ENCODE results near the gene NDUFA7.
"Not testable (repeated sequence)": the region's sequence is repeated elsewhere in the genome, so short reads cannot be mapped to it uniquely, and the experiment has no call there.

NDUFA7 gene

DNA sequence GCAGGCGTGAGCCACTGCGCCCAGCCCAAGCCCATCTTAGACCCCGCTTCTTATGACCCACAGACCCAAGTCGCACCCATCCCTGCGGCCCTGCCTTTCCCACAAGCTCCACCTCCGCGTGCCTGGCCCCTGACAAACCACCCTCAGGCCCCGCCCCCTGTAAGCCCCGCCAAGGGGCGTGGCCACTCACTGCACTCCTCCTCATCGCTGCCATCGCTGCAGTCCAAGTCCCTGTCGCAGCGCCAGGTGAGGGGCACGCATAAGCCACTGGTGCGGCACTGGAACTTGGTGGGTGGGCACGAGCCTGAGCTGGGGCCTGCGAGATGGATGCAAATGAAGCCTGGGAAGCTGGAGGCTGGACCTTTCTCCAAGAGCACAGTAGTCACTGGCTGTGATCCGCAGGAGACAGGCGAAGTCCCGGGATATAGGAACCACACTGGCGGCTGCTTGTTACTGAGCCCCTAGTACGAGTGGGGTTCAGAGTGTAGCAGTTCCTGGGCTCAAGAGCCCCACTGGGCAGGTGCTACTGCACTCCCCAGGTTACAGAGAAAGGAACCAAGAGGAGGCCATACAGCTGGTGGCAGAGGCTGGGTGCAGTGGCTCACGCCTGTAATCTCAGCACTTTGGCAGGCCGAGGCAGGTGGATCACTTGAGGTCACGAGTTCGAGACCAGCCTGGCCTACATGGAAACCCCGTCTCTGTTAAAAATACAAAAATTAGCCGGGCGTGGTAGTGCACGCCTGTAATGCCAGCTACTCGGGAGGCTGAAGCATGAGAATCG lies 16.1 kb downstream of the NDUFA7 start:
- H3K4me3 ChIP-seq (ENCODE audit: low read length): no peak overlapping the region
- DNase-seq (ENCODE audit: low read depth): no peak
- TF ChIP-seq, protein P1, sequence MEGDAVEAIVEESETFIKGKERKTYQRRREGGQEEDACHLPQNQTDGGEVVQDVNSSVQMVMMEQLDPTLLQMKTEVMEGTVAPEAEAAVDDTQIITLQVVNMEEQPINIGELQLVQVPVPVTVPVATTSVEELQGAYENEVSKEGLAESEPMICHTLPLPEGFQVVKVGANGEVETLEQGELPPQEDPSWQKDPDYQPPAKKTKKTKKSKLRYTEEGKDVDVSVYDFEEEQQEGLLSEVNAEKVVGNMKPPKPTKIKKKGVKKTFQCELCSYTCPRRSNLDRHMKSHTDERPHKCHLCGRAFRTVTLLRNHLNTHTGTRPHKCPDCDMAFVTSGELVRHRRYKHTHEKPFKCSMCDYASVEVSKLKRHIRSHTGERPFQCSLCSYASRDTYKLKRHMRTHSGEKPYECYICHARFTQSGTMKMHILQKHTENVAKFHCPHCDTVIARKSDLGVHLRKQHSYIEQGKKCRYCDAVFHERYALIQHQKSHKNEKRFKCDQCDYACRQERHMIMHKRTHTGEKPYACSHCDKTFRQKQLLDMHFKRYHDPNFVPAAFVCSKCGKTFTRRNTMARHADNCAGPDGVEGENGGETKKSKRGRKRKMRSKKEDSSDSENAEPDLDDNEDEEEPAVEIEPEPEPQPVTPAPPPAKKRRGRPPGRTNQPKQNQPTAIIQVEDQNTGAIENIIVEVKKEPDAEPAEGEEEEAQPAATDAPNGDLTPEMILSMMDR (conservative IDR thresholded peaks at IDR 0.05; ENCODE audit: low read depth, low read length): no peak

- no peak overlapping the region for H3K4me3 ChIP-seq (ENCODE audit: low read length)
- TF ChIP-seq, protein P1 (conservative IDR thresholded peaks at IDR 0.05; ENCODE audit: low read depth, low read length): no peak
- no peak for DNase-seq (ENCODE audit: low read depth)
These were observed 18.4 kb downstream of the NDUFA7 start for GRCh38 chr19:8302734-8303133.

DNA sequence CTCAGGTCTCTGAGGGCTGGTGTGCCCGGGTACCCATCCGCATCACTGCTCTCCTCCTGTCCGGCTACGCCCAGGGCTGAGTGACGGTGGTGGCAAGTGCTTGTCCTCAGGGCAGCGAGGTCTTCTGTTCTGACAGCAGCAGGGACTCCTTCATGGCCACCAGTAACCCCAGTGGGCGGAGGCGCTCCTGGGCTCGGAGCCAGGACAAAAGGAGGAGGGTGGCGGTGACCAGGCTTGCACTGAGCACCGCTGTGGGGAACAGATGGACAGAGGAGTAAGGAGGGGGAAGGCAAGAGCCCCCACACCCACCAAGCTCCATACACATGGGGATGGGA lies 18.9 kb downstream of the NDUFA7 start:
- DNase-seq (ENCODE audit: low read depth): no peak
- no peak overlapping the region for H3K4me3 ChIP-seq (ENCODE audit: low read length)
- TF ChIP-seq, protein P1 (conservative IDR thresholded peaks at IDR 0.05; ENCODE audit: low read depth, low read length): no peak

- not testable (repeated sequence) for DNase-seq (ENCODE audit: low read depth); H3K4me3 ChIP-seq (ENCODE audit: low read length)
These were observed 29.8 kb downstream of the NDUFA7 start for GRCh38 chr19:8291337-8291736.

DNA sequence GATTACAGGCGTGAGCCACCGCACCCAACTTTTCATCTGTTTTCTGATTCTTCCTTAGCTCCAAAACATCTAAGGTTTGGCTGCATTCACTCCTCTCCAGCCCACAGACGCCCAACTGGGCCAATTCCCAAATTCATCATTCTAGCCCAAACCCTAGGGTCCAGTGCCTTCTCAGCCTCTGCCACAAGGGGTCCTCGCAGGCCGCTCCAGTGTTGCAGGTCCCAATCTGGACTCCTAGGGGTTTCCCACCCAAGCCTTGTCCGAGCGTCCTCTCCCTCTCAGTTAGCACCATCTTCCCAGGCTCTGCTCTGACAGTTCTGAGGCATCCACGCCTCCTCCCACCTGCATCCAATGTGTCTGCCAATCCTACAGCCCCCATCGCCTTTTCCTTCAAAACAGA lies 44.7 kb downstream of the NDUFA7 start:
- not testable (repeated sequence) for H3K4me3 ChIP-seq (ENCODE audit: low read length); DNase-seq (ENCODE audit: low read depth)

GRCh38 chr19:8269724-8270123 lies 51.5 kb downstream of the NDUFA7 start:
- TF ChIP-seq, protein P1 (conservative IDR thresholded peaks at IDR 0.05; ENCODE audit: low read depth, low read length): no peak
- no peak for DNase-seq (ENCODE audit: low read depth)
- no peak overlapping the region for H3K4me3 ChIP-seq (ENCODE audit: low read length)

DNA sequence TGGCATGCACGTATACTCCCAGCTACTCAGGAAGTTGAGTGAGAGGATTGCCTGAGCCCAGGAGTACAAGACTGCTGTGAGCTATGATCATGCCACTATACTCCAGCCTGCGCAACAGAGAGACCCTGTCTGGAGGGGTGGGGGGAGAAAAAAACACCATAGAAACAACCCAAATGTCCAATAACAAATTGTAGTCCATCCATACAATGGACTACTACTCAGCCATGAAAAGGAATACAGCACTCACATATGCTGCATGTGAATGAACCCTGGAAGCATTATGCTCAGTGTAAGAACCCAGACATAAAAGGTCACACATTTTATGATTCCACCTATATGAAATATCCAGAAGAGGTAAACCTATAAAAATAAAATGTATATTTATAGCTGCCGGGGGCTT lies 55.3 kb downstream of the NDUFA7 start:
- no peak for DNase-seq (ENCODE audit: low read depth)
- TF ChIP-seq, protein P1 (conservative IDR thresholded peaks at IDR 0.05; ENCODE audit: low read depth, low read length): no peak
- H3K4me3 ChIP-seq (ENCODE audit: low read length): no peak overlapping the region

GRCh38 chr19:8264248-8264647 lies 56.9 kb downstream of the NDUFA7 start:
- not testable (repeated sequence) for H3K4me3 ChIP-seq (ENCODE audit: low read length); DNase-seq (ENCODE audit: low read depth)

DNA sequence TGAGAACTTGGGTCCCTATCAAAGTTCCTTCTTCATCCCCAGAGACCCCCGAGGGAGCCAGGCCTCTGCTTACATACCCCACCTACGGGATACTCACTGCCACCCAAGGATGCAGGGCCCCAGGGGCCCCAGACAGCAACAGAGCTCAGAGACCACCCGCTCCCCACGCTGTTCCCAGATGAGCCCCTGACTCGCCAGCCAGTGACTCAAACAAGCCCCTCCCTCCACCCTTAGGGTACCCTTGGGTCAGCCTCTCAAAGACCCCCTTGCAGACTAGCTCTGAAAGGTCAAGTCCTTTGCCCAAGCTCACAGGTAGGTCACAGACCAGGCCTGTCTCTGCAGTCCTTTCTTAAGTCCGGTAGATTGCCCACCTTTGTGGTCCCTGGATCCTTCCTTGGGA lies 58.7 kb downstream of the NDUFA7 start:
- TF ChIP-seq, protein P1 (conservative IDR thresholded peaks at IDR 0.05; ENCODE audit: low read depth, low read length): no peak
- H3K4me3 ChIP-seq (ENCODE audit: low read length): no peak overlapping the region
- no peak for DNase-seq (ENCODE audit: low read depth)
